Activated T-cell treated with anti-CD3 and anti-CD28 coated beads, Interleukin-2, amount 50 U/mL, for 24 hours (primary cell): ENCODE data around the gene SPINK4.
A peak's percentile ranks its signal among the peaks of the same experiment; 100 is the strongest.

Experiments used
- DNase-seq: peaks from one replicate; pipeline ENCODE4 v3.0.0-alpha.2; 2020
- H3K27ac Mint-ChIP-seq: 2 replicates; pipeline ENCODE4 v1.8.0; 2020; ENCODE audit warnings: mild to moderate bottlenecking, mixed read lengths
- H3K27me3 Mint-ChIP-seq: 2 replicates; pipeline ENCODE4 v1.8.0; 2020; ENCODE audit warnings: mixed read lengths
- H3K36me3 Mint-ChIP-seq: 2 replicates; pipeline ENCODE4 v1.8.0; 2020; ENCODE audit warnings: low read depth, mixed read lengths
- H3K4me1 Mint-ChIP-seq: 2 replicates; pipeline ENCODE4 v1.8.0; 2020; ENCODE audit warnings: low read depth, mixed read lengths
- H3K4me3 Mint-ChIP-seq: 2 replicates; pipeline ENCODE4 v1.8.0; 2020; ENCODE audit warnings: mild to moderate bottlenecking, moderate library complexity, mixed read lengths
- H3K9me3 Mint-ChIP-seq: 2 replicates; pipeline ENCODE4 v1.8.0; 2020; ENCODE audit warnings: mixed read lengths

Gene SPINK4

GRCh38 chr9:33239921-33240320 lies at the start of gene SPINK4:
Gene SPINK4 (plus strand): TSS chr9:33240167. CDS start chr9:33240209, 42 bp downstream.
- Mint-ChIP-seq H3K36me3 (peaks cover under 1% of the 10 kb centered on the region), H3K27me3 (no peaks in the 10 kb centered on the region), H3K4me1 (no peaks in the 10 kb centered on the region), H3K4me3 (no peak within 1 kb of the TSS), H3K9me3 (no peaks in the 10 kb centered on the region), H3K27ac (no peak within 1 kb of the TSS)
- no peak for DNase-seq

GRCh38 chr9:33192493-33193255 lies 47.3 kb upstream of the SPINK4 start:
- DNase-seq: no peak
- Mint-ChIP-seq H3K27ac (no peak overlapping the region), H3K4me3 (no peak overlapping the region), H3K9me3 (no peaks in the 10 kb centered on the region), H3K27me3 (no peaks in the 10 kb centered on the region), H3K4me1 (no peaks in the 10 kb centered on the region), H3K36me3 (no peaks in the 10 kb centered on the region)

GRCh38 chr9:33193818-33194217 lies 46.1 kb upstream of the SPINK4 start:
- Mint-ChIP-seq H3K9me3 (no peaks in the 10 kb centered on the region), H3K4me3 (no peak overlapping the region), H3K36me3 (no peaks in the 10 kb centered on the region), H3K27ac (no peak overlapping the region), H3K4me1 (no peaks in the 10 kb centered on the region), H3K27me3 (no peaks in the 10 kb centered on the region)
- no peak for DNase-seq

- Mint-ChIP-seq H3K4me3 (no peak overlapping the region), H3K9me3 (no peaks in the 10 kb centered on the region), H3K4me1 (no peaks in the 10 kb centered on the region), H3K36me3 (no peaks in the 10 kb centered on the region), H3K27ac (no peak overlapping the region), H3K27me3 (no peaks in the 10 kb centered on the region)
- no peak for DNase-seq
Measured at GRCh38 chr9:33196736-33197135, 43.2 kb upstream of the SPINK4 start.

- H3K27ac Mint-ChIP-seq: no peak overlapping the region
- no peak for DNase-seq
- no peaks in the 10 kb centered on the region for H3K36me3 Mint-ChIP-seq
- H3K9me3 Mint-ChIP-seq: no peaks in the 10 kb centered on the region
- no peaks in the 10 kb centered on the region for H3K27me3 Mint-ChIP-seq
- no peak overlapping the region for H3K4me3 Mint-ChIP-seq
- H3K4me1 Mint-ChIP-seq: peaks cover 7% of the 10 kb centered on the region
Measured at GRCh38 chr9:33197279-33198152, 42.5 kb upstream of the SPINK4 start.

- Mint-ChIP-seq H3K36me3 (no peaks in the 10 kb centered on the region), H3K27me3 (no peaks in the 10 kb centered on the region), H3K4me3 (no peak overlapping the region), H3K9me3 (no peaks in the 10 kb centered on the region), H3K27ac (no peak overlapping the region), H3K4me1 (peaks cover 13% of the 10 kb centered on the region)
- no peak for DNase-seq
Measured at GRCh38 chr9:33198165-33198564, 41.8 kb upstream of the SPINK4 start.

GRCh38 chr9:33202018-33202417 lies 37.9 kb upstream of the SPINK4 start:
- no peaks in the 10 kb centered on the region for H3K36me3 Mint-ChIP-seq
- no peak overlapping the region for H3K4me3 Mint-ChIP-seq
- H3K27ac Mint-ChIP-seq: no peak overlapping the region
- H3K9me3 Mint-ChIP-seq: no peaks in the 10 kb centered on the region
- no peaks in the 10 kb centered on the region for H3K27me3 Mint-ChIP-seq
- no peak for DNase-seq
- H3K4me1 Mint-ChIP-seq: peaks cover 13% of the 10 kb centered on the region

GRCh38 chr9:33202552-33203201 lies 37.3 kb upstream of the SPINK4 start:
- DNase-seq: no peak
- H3K27me3 Mint-ChIP-seq: no peaks in the 10 kb centered on the region
- no peaks in the 10 kb centered on the region for H3K36me3 Mint-ChIP-seq
- peaks cover 13% of the 10 kb centered on the region for H3K4me1 Mint-ChIP-seq
- peak overlapping the region; percentile 29 for H3K4me3 Mint-ChIP-seq
- H3K27ac Mint-ChIP-seq: peak overlapping the region; percentile 23
- no peaks in the 10 kb centered on the region for H3K9me3 Mint-ChIP-seq

GRCh38 chr9:33209394-33209793 lies 30.6 kb upstream of the SPINK4 start:
- Mint-ChIP-seq H3K27ac (no peak overlapping the region), H3K27me3 (no peaks in the 10 kb centered on the region), H3K9me3 (no peaks in the 10 kb centered on the region), H3K4me3 (no peak overlapping the region), H3K36me3 (no peaks in the 10 kb centered on the region), H3K4me1 (peaks cover 2% of the 10 kb centered on the region)
- no peak for DNase-seq

GRCh38 chr9:33210006-33210715 lies 29.8 kb upstream of the SPINK4 start:
- Mint-ChIP-seq H3K27me3 (no peaks in the 10 kb centered on the region), H3K9me3 (no peaks in the 10 kb centered on the region), H3K27ac (no peak overlapping the region)

GRCh38 chr9:33211695-33212393 lies 28.1 kb upstream of the SPINK4 start:
- no peaks in the 10 kb centered on the region for H3K27me3 Mint-ChIP-seq
- H3K27ac Mint-ChIP-seq: no peak overlapping the region
- DNase-seq: no peak
- H3K9me3 Mint-ChIP-seq: no peaks in the 10 kb centered on the region
- no peak overlapping the region for H3K4me3 Mint-ChIP-seq
- H3K4me1 Mint-ChIP-seq: peaks cover 2% of the 10 kb centered on the region
- H3K36me3 Mint-ChIP-seq: no peaks in the 10 kb centered on the region

More at GRCh38 chr9:33210006-33210715, 29.8 kb upstream of the SPINK4 start:
- H3K36me3 Mint-ChIP-seq: no peaks in the 10 kb centered on the region
- peaks cover 2% of the 10 kb centered on the region for H3K4me1 Mint-ChIP-seq
- no peak overlapping the region for H3K4me3 Mint-ChIP-seq
- DNase-seq: no peak

- Mint-ChIP-seq H3K27ac (peak overlapping the region; percentile 30), H3K4me1 (peaks cover 16% of the 10 kb centered on the region), H3K9me3 (no peaks in the 10 kb centered on the region), H3K36me3 (no peaks in the 10 kb centered on the region), H3K4me3 (no peak overlapping the region), H3K27me3 (no peaks in the 10 kb centered on the region)
- DNase-seq: no peak
Measured at GRCh38 chr9:33220681-33221567, 19.0 kb upstream of the SPINK4 start.

GRCh38 chr9:33221568-33221884 lies 18.4 kb upstream of the SPINK4 start:
- no peak for DNase-seq
- Mint-ChIP-seq H3K9me3 (no peaks in the 10 kb centered on the region), H3K27ac (no peak overlapping the region), H3K4me1 (peaks cover 16% of the 10 kb centered on the region), H3K36me3 (no peaks in the 10 kb centered on the region), H3K27me3 (no peaks in the 10 kb centered on the region), H3K4me3 (no peak overlapping the region)
